HepG2 (cell line): ENCODE measurements around the gene FCER1G. TPM values are rescaled to one million over a fixed set of nuclear protein-coding genes. Genes with fewer than 3 reads are reported as not detected.

Experiments used
- CHD2 ChIP-seq: IDR thresholded peaks from 2 replicates; pipeline ENCODE4 v1.6.1; 2011; ENCODE audit warnings: low read depth, low read length, improper control_type of control experiment
- DMAP1 ChIP-seq: IDR thresholded peaks from 2 replicates; pipeline ENCODE4 v1.6.1; 2016
- E2F2 ChIP-seq: sonication (generic); formaldehyde crosslinking; IDR thresholded peaks from 2 replicates; pipeline ENCODE4 v1.4.0; 2020; ENCODE audit warnings: missing genetic modification reagents, borderline replicate concordance
- E2F5 ChIP-seq: sonication (generic); formaldehyde crosslinking; conservative IDR thresholded peaks from 2 replicates; pipeline ENCODE4 v1.4.0; 2020; ENCODE audit warnings: missing genetic modification reagents
- FOXC1 ChIP-seq: sonication (generic); formaldehyde crosslinking; IDR thresholded peaks from 2 replicates; pipeline ENCODE4 v1.8.0; 2022; ENCODE audit warnings: mild to moderate bottlenecking, missing genetic modification reagents, borderline replicate concordance
- HIC2 ChIP-seq: sonication (generic); formaldehyde crosslinking; IDR thresholded peaks from 2 replicates; pipeline ENCODE4 v1.9.0; 2022; ENCODE audit warnings: low read depth, missing genetic modification reagents
- HNRNPLL ChIP-seq: fragments of 200-400 bp; formaldehyde crosslinking; IDR thresholded peaks from 2 replicates; pipeline ENCODE4 v1.6.1; 2017; ENCODE audit warnings: mild to moderate bottlenecking, low read depth, low read length; ENCODE audit not compliant: poor library complexity, severe bottlenecking
- KAT2B ChIP-seq: fragments of 150-350 bp; IDR thresholded peaks from 2 replicates; pipeline ENCODE4 v1.6.1; 2014; ENCODE audit warnings: low read depth, low read length, borderline replicate concordance
- KLF15 ChIP-seq: sonication (generic); formaldehyde crosslinking; IDR thresholded peaks from 2 replicates; pipeline ENCODE4 v1.8.1; 2023; ENCODE audit warnings: borderline replicate concordance, mild to moderate bottlenecking, inconsistent platforms, missing genetic modification reagents, mixed read lengths
- POLR2A ChIP-seq, 2 experiments: IDR thresholded peaks; 2 replicates each; pipeline ENCODE4 v1.6.1; 2011; ENCODE audit warnings: low read depth in 2 of 2, low read length in 2 of 2, mild to moderate bottlenecking in 1 of 2, moderate library complexity in 1 of 2; ENCODE audit not compliant: insufficient read depth in 1 of 2
- SALL2 ChIP-seq: sonication (generic); formaldehyde crosslinking; IDR thresholded peaks from 2 replicates; pipeline ENCODE4 v1.8.1; 2023; ENCODE audit warnings: mild to moderate bottlenecking, missing genetic modification reagents, inconsistent platforms
- SNAPC4 ChIP-seq: sonication (generic); formaldehyde crosslinking; IDR thresholded peaks from 2 replicates; pipeline ENCODE4 v1.4.0; 2020; ENCODE audit warnings: mild to moderate bottlenecking, missing genetic modification reagents
- SP2 ChIP-seq: sonication (generic); formaldehyde crosslinking; IDR thresholded peaks from 2 replicates; pipeline ENCODE4 v1.5.1; 2020; ENCODE audit warnings: mild to moderate bottlenecking, missing genetic modification reagents
- TBX2 ChIP-seq: sonication (generic); formaldehyde crosslinking; IDR thresholded peaks from 2 replicates; pipeline ENCODE4 v1.5.0; 2020; ENCODE audit warnings: missing genetic modification reagents, mild to moderate bottlenecking, borderline replicate concordance
- ZFP41 ChIP-seq: sonication (generic); formaldehyde crosslinking; IDR thresholded peaks from 2 replicates; pipeline ENCODE4 v1.4.0; 2020; ENCODE audit warnings: mild to moderate bottlenecking, missing genetic modification reagents, borderline replicate concordance
- ZNF18 ChIP-seq: sonication (generic); formaldehyde crosslinking; IDR thresholded peaks from 2 replicates; pipeline ENCODE4 v1.8.0; 2022; ENCODE audit warnings: mild to moderate bottlenecking, missing genetic modification reagents; ENCODE audit not compliant: insufficient replicate concordance
- ZNF282 ChIP-seq: fragments of 450-650 bp; IDR thresholded peaks from 2 replicates; pipeline ENCODE4 v1.6.1; 2018; ENCODE audit not compliant: partially characterized antibody
- ZSCAN22 ChIP-seq: sonication (generic); formaldehyde crosslinking; IDR thresholded peaks from 2 replicates; pipeline ENCODE4 v1.4.0; 2020; ENCODE audit warnings: mild to moderate bottlenecking, missing genetic modification reagents
- polyA plus RNA-seq, 8 experiments: library from polyadenylated mRNA; depleted of rRNA in 3 of 8; stranded (reverse) in 7 of 8; unstranded in 1 of 8; fragments of >200 nt; fragmentation: Illumina TruSeq in 4 of 8; extraction: Trizol in 4 of 8; gene quantifications; 2 replicates each; pipeline versions ENCODE4 v1.2.1 to v1.2.3, GENCODE V29; 2011 to 2016; ENCODE audit warnings: low read depth in 4 of 8, missing spikeins in 1 of 8, mixed read lengths in 1 of 8; ENCODE audit not compliant: insufficient read depth in 1 of 8
- total RNA-seq, 5 experiments: library from RNA; depleted of rRNA; stranded (reverse); fragments of >200 nt; fragmentation: Illumina TruSeq; extraction: Trizol; gene quantifications; 2 replicates each; pipeline ENCODE4 v1.2.3, GENCODE V29; 2016; ENCODE audit warnings: low read depth in 1 of 5

Gene FCER1G
- total and polyA plus RNA-seq, 2 of the 13 experiments (the other 11 are each of a cell fraction or from before 2014, with no cell fraction given) = 1.3 to 6.4 TPM

GRCh38 chr1:161165742-161166668 lies 49.1 kb upstream of the FCER1G start, which contains the start of gene PPOX (continued):
- TF ChIP-seq SNAPC4 (CRISPR knock-in tag) = peak; percentile 57; the same call in 1 of the 2 replicates
- TF ChIP-seq HNRNPLL = peak; percentile 55
- no peak for TF ChIP-seq DMAP1 (CRISPR knock-in tag)
- TF ChIP-seq TBX2 (CRISPR knock-in tag) = peak; percentile 86
- no peak for TF ChIP-seq E2F5 (CRISPR knock-in tag)
- peak; percentile 69 to 79 for TF ChIP-seq POLR2A (IDR thresholded peaks at IDR 0.05; ENCODE audit: insufficient read depth in 1 of 2, low read depth in 2 of 2, low read length in 2 of 2)
- peak; percentile 82 for TF ChIP-seq SALL2 (CRISPR knock-in tag)
- peak; percentile 93 for TF ChIP-seq CHD2
- TF ChIP-seq E2F2 (CRISPR knock-in tag) = no peak
- TF ChIP-seq FOXC1 (CRISPR knock-in tag) = 0 out of 2 replicates have a peak, but pooled peaks have one; percentile 71
- no peak for TF ChIP-seq ZFP41
- no peak for TF ChIP-seq HIC2 (CRISPR knock-in tag)
- peak; percentile 52 for TF ChIP-seq ZNF18
- peak; percentile 83 for TF ChIP-seq SP2 (CRISPR knock-in tag)
- no peak; the same call in 1 of the 2 replicates for TF ChIP-seq KLF15
- no peak for TF ChIP-seq KAT2B
- TF ChIP-seq ZSCAN22 (CRISPR knock-in tag) = no peak
- TF ChIP-seq ZNF282 = no peak
